ENCODE data around the gene EPN3.

- TF ChIP-seq POLR2AphosphoS5 (IDR thresholded peaks at IDR 0.05; ENCODE audit: low read depth, low read length) (no peak), POLR2A (IDR thresholded peaks at IDR 0.05; ENCODE audit: low read depth, low read length) (no peak), POU2F2 (IDR thresholded peaks at IDR 0.05; ENCODE audit: low read depth, low read length) (no peak), TAF1 (IDR thresholded peaks at IDR 0.05; ENCODE audit: low read depth, low read length) (no peak)
Observed at GRCh38 chr17:50487213-50488096, 45.1 kb upstream of the EPN3 start.
